GM19099 (cell line): Measurements from ENCODE around the gene KLHDC10.

Experiments
- POLR2A ChIP-seq: IDR thresholded peaks from 3 replicates; pipeline ENCODE4 v1.6.1; 2011; ENCODE audit warnings: low read depth; ENCODE audit not compliant: insufficient read length; ENCODE audit errors: extremely low read depth

The KLHDC10 gene

GRCh38 chr7:130071701-130072622 is 1.6 kb downstream of the KLHDC10 start:
- no peak for TF ChIP-seq POLR2A

- no peak for TF ChIP-seq POLR2A
These were observed 9.6 kb downstream of the KLHDC10 start for GRCh38 chr7:130079846-130080394.

GRCh38 chr7:130084037-130084875 is 13.9 kb downstream of the KLHDC10 start:
- TF ChIP-seq POLR2A, result no peak

- no peak for TF ChIP-seq POLR2A
These were observed 16.6 kb downstream of the KLHDC10 start for GRCh38 chr7:130086938-130087337.

- TF ChIP-seq POLR2A, result no peak
These were observed 17.0 kb downstream of the KLHDC10 start for GRCh38 chr7:130087364-130087763.

- TF ChIP-seq POLR2A, result no peak
These were observed 20.6 kb downstream of the KLHDC10 start for GRCh38 chr7:130090745-130091532.

- TF ChIP-seq POLR2A, result no peak
These were observed 21.7 kb downstream of the KLHDC10 start for GRCh38 chr7:130091999-130092398.

- peak; percentile 16 for TF ChIP-seq POLR2A
These were observed 22.3 kb downstream of the KLHDC10 start for GRCh38 chr7:130092598-130092997.

GRCh38 chr7:130095812-130096211 is 25.5 kb downstream of the KLHDC10 start:
- TF ChIP-seq POLR2A, result no peak

GRCh38 chr7:130096243-130096827 is 26.0 kb downstream of the KLHDC10 start:
- no peak for TF ChIP-seq POLR2A

- no peak for TF ChIP-seq POLR2A
These were observed 29.0 kb downstream of the KLHDC10 start for GRCh38 chr7:130099331-130099730.

- no peak for TF ChIP-seq POLR2A
These were observed 32.3 kb downstream of the KLHDC10 start for GRCh38 chr7:130102588-130102987.

- no peak for TF ChIP-seq POLR2A
These were observed 37.8 kb downstream of the KLHDC10 start for GRCh38 chr7:130107949-130108674.

- no peak for TF ChIP-seq POLR2A
These were observed 38.5 kb downstream of the KLHDC10 start for GRCh38 chr7:130108809-130109208.
